Activated CD4-positive, alpha-beta T cell treated with anti-CD3 and anti-CD28 coated beads, Interleukin-2, amount 50 U/mL, for 24 hours (primary cell): ENCODE measurements around the gene CMIP.

Experiments
- DNase-seq, 2 donors: peaks; one replicate each; pipeline ENCODE4 v3.0.0-alpha.2; 2020; ENCODE audit warnings: low read depth in 1 of 2, low spot score in 1 of 2

CMIP gene

GRCh38 chr16:81650281-81650680 is 205.7 kb downstream of the CMIP start:
- no peak for DNase-seq

GRCh38 chr16:81650982-81651562 is 206.5 kb downstream of the CMIP start:
- DNase-seq, result no peak

DNA sequence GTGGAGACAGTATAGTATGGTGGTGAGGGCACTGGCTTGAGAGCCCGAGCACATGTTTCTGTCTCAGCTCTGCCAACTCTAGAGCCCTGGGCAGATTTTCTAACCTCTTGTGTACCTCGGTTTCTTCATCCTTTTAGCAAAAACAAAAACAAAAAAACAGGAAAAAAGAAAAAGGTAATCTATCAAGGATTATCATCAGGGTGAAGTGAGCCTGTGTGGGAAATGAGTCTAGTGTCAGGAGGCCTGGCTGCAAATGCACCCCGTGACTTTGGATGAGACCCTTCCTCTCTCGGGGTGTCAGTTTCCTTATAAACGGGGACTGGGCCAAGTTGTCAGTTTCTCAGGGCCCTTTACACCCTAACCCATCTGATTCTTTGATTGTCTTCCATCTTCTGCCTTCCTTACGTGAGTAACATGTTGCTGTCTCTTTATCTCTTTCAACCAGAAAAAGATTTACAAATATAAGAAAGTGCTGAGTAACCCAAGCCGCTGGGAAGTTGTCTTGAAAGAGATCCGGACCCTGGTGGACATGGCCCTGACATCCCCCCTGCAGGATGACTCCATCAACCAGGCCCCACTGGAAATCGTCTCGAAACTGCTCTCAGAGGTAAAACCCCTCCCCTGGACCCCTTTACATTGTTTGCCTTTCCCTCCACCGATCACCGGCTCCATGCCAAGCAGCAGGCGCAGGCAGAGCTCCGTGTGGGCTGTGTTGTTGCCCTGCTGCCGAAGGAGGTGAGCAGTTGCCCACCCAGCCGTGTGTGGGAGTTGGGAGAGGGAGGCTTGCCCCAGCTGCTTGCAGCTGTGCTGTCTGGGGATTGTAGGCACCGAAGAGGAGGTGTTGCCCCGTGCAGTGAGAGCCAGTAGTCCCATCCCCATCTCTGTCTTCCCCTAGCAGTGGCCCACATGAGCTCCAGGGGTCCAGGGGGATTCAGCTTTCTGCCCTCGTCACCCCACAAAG is 207.4 kb downstream of the CMIP start:
- no peak for DNase-seq

- no peak for DNase-seq
Measured at GRCh38 chr16:81652798-81653505, 208.3 kb downstream of the CMIP start.

DNA sequence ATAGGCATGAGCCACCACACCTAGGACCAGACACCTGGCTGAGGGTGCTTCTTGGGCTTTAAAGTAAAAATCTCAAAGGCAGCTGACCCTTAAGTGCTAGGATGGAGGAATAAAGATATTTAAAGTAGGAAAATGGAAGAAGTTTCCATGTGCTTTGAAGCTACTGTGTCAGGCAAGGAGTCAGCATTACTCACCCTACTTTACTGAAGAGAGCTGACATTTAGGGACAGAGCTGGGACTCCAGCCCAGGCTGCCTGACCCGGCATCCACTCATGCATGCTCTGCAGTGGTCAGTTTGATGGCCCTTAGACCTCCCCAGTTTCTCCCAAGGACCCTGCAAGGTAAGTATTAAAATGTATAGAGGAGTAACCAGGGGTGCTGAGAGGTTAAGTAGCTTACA is 209.7 kb downstream of the CMIP start:
- DNase-seq, result no peak

DNA sequence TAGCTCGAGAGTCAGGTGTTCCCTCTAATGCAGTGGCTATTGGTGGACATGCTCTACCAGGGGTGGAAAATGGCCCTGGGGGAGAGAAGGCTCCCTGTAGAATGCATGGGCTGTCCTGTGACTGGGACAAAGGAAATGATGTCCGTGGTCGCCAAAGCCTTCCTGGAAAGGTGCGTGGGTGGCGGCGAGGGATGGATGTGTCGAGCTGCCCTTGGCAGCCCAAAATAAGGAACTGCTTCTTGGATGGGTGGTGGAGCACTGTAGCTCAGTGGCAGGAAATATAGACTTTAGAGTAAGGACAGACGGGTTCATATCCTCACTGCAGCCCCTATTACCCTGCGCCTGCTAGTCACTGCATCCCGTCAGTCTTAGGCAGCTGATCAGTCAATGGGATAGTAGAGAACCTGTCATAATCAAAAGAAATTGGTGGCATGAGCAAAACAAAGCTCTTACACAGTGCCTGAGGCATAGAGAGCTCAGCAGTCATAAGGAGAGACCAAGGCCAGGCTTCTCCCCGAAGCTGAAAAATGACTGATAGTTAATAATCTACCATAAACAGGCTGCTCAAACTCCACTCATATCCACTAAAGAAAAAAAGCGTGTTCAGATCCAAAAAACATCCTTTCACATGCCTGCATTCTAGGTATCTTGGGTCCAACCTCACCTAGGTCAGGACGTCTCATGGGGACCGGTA is 211.0 kb downstream of the CMIP start:
- no peak for DNase-seq

DNA sequence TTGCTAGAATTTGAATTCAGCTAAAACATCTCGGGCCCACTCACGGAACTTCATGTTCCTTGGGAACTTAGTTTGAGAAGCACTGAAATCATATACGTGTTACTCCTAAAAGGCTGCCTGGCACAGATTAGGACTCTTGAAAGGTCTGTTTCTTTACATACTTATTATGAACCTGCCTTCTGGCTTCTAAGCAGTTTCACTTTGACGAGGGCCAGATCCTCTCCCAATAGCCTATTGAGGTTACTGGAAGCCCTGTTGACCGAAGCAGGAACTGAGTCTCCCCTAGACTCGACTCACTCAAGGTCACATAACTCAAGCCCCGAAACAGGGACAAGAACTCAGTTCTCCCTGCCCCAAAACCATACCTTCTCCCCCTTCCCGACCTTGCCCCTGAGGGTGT is 212.6 kb downstream of the CMIP start:
- no peak for DNase-seq

GRCh38 chr16:81657781-81658180 is 213.2 kb downstream of the CMIP start:
- no peak for DNase-seq

DNA sequence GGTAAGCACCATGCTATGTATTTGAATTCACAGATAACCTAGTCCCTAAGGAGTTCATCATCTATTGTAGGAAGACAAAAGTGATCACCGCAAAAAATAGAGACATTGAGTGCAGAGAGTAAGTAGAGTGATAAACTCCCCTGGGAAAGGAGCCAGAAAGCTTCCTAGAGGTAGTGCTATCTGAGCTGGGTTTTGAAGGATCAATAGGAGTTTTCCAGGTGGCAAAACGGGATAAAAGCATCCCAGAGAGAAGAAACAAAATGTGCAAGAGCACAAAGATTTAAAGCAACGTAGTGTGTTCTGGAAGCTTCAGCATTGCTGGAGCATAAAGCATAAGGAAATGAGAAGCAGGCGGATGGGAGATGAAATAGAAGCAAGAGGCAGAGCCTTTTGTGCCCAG is 213.8 kb downstream of the CMIP start:
- no peak for DNase-seq

DNA sequence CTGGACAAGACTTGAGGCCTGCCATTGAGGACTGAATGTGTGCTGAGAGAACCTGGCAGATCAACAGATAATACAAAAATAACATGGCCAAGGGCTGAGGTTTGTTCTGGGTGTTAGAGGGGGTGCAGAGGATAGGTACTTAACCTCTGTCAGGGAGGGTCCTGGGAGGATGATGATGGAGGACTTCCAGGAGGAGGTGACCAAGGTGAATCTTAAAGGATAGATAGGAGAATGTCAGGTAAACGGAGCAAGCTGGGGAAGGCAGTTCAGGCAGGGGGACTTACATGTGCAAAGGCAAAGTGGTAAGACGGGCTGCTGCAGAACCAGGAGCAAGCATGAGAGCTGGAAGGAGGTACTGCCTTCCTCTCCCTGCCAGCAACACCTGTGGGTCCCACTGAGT is 214.6 kb downstream of the CMIP start:
- DNase-seq, result no peak

- no peak for DNase-seq
Measured at GRCh38 chr16:81661082-81661481, 216.5 kb downstream of the CMIP start.

- DNase-seq, result no peak
Measured at GRCh38 chr16:81664153-81664552, 219.5 kb downstream of the CMIP start.

DNA sequence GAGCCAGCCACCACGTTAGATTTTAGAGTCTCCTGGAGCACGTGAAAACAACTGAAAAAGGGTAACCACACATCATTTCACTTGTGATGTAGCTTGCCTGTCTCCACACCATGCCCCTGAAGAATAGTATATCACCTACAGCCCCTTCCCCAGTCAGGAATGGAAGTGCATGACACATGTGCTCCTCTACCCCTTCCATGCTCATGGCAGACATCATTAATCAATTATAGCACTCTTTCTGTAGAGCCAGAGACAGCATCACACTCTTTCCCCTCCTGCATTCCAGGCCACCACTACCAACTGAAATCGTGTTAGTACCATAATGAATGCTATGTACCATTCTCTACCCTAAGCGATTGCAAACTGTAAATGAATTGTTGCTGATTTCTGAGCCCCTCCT is 221.0 kb downstream of the CMIP start:
- DNase-seq, result no peak

DNA sequence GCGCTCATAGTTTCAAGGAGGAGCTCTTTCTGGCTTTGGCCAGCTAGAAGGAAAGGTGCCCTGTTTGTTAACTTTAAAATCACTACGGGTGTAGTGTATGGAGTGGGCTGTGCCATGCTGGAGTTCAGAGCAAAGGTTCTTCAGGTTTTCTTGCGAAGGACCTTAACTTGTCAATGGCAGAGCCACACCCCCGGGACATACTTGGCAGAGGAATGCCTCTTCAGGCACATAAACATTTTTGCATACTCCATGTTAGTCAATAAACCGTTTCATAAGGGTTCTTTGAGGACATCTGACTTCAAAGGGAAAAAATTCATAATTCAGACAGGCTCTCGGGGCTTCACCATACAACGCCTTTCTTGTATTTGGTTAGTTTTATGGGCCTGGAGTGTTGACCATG is 221.5 kb downstream of the CMIP start:
- no peak for DNase-seq

DNA sequence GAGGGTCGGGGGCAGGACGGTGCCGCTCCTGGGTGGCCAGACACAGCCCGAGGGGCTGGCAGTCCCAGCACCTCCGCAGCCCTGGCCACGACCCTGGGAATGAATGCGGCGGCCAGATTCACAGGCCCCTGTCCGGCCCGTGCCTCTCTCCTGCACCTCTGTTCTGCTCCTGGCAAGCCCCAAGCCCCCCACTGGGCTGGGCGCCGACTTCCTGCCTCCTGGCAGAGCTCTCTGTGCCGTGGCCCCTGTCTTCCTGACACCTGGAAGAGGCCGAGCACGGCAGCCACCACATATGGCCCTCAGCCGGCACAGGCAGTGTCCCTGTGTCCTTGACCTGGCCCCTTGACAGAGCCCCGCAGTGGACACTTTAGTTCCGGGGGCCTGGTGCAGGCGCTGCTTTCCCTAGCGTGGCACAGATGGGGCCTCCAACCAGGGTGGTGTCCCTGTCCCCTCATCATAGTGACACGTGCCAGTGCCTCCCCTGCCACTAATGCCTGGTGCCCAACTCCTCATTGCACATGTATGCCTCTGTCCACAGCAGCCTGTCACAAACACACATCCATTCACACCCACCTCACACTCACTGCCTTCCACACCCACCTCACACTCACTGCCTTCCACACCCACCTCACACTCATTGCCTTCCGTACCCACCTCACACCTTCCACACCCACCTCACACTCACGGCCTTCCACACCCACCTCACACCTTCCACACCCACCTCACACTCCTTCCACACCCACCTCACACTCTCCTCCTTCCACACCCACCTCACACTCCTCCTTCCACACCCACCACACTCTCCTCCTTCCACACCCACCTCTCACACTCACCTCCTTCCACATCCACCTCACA is 223.9 kb downstream of the CMIP start:
- DNase-seq, result no peak

DNA sequence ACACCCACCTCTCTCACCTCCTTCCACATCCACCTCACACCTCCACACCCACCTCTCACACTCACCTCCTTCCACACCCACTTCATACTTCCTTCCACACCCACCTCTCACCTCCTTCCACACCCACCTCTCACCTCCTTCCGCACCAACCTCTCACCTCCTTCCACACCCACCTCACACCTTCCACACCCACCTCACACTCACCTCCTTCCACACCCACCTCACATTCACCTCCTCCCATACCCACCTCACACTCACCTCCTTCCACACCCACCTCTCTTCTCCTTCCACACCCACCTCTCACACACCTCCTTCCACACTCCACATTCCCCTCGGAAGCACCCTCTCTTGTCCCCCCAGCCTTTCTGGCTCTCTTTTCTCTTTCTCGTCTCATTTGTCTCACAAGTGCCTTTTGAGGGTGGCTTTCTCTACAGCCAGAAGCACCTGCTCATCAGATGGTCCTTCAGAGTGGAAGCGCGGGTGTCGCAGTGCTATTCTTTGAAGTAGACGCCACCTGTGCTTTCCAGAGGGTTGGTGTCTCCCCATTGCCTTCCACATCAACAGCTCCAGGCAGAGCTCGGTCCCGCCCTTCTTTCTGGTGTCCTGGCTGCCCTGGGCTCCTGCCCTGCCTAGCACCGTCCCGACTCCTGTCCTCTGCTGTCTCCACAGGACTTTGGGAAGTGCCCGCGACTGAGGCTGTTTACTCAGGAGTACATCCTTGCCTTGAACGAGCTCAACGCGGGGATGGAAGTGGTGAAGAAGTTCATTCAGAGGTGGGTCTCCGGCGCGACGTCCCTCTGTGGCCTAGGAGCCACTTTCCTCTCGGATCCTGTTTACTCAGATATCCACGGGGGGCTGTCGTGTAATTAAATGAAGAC is 225.1 kb downstream of the CMIP start:
- no peak for DNase-seq

- DNase-seq, result no peak
Measured at GRCh38 chr16:81671738-81672597, 227.4 kb downstream of the CMIP start.

- DNase-seq, result no peak
Measured at GRCh38 chr16:81673432-81673831, 228.8 kb downstream of the CMIP start.

DNA sequence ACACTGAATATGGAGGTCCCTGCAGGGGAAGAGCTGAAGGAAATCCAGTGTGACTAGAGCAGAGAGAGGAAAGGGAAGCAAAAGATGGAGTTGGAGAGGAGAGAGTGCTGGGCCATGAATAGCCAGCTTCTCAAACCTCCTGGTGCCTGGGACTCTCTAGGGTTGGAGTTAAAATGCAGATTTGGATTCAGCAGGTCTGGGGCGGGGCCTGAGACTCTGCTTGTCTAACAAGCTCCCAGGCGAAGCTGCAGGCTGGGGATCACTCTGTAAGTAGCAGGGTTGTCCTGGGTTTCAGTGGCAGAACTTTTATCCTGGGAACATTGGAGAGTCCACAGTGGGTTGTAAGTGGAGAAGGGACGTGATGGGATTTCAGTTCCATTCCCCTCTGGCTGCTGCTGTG is 231.1 kb downstream of the CMIP start:
- DNase-seq, result no peak
